Thyroid gland (tissue), 4 donors: Measurements from ENCODE around the gene MAD1L1. TPM values are rescaled to one million over a fixed set of nuclear protein-coding genes. Genes with fewer than 3 reads are reported as not detected.

Experiments used
- DNase-seq, 2 donors: peaks; one replicate each; pipeline ENCODE4 v3.0.0-alpha.2; 2019
- H3K27ac ChIP-seq, 3 donors: fragments of 200-600 bp; sonication (generic); 1 replicate in 2 of 3; 2 replicates in 1 of 3; pipeline ENCODE4 v1.5.1; 2016 to 2019; ENCODE audit warnings: mild to moderate bottlenecking in 1 of 3, moderate library complexity in 1 of 3
- H3K27me3 ChIP-seq: fragments of 200-600 bp; sonication (generic); one replicate; pipeline ENCODE4 v1.5.1; 2019
- H3K36me3 ChIP-seq, 2 donors: fragments of 200-600 bp; sonication (generic); one replicate each; pipeline ENCODE4 v1.5.1; 2016 to 2019
- H3K4me1 ChIP-seq, 2 donors: fragments of 200-600 bp; sonication (generic); one replicate each; pipeline ENCODE4 v1.5.1; 2017 to 2019
- H3K4me3 ChIP-seq, 3 donors: fragments of 200-600 bp; sonication (generic); replicated peaks in 1 of 3; 1 replicate in 2 of 3; 2 replicates in 1 of 3; pipeline ENCODE4 v1.5.1; 2016; ENCODE audit warnings: mild to moderate bottlenecking in 1 of 3
- H3K9me3 ChIP-seq: fragments of 200-600 bp; sonication (generic); one replicate; pipeline ENCODE4 v1.5.1; 2017
- CTCF ChIP-seq, 6 experiments: fragments of 200-600 bp in 3 of 6; fragments of 450-650 bp in 3 of 6; sonication (generic) in 3 of 6; IDR thresholded peaks; one replicate each; pipeline ENCODE4 v1.5.1; 2016 to 2019; ENCODE audit warnings: antibody characterized with exemption in 6 of 6, mild to moderate bottlenecking in 2 of 6, inconsistent platforms in 1 of 6, moderate library complexity in 1 of 6
- POLR2A ChIP-seq, 2 donors: fragments of 450-650 bp; IDR thresholded peaks; one replicate each; pipeline ENCODE4 v1.6.1; 2017; ENCODE audit warnings: antibody characterized with exemption in 2 of 2, mild to moderate bottlenecking in 2 of 2, moderate library complexity in 1 of 2
- WGBS, 2 donors: methylation state at CpG; one replicate each; pipeline ENCODE4 v1.1.5; 2017; 5-methylcytosine and 5-hydroxymethylcytosine counted together
- intact Hi-C: fragments of 100-400 bp; cut with DNase I; formaldehyde crosslinking; loops from one replicate; pipeline ENCODE4 v1.15.1; 2023
- total RNA-seq, 4 donors: library from RNA; depleted of rRNA; stranded (reverse); fragments of >200 nt; gene quantifications; one replicate each; pipeline ENCODE4 v1.2.3, GENCODE V29; 2016

The MAD1L1 gene
- total RNA-seq, 4 donors from 2014 or later: 27.4 to 38.6 (median 33.9) TPM

- no peak overlapping the region for H3K4me3 ChIP-seq
- no peaks in the 10 kb centered on the region for H3K36me3 ChIP-seq
- WGBS, 2 donors: 84 to 88% methylated on average over 25 to 28 of the region's 28 CpGs
- H3K4me1 ChIP-seq: peaks cover 0 to 6% of the 10 kb centered on the region in 2 donors
- no peak overlapping the region for H3K27ac ChIP-seq
- TF ChIP-seq POLR2A (IDR thresholded peaks at IDR 0.05) (no peak), CTCF (IDR thresholded peaks at IDR 0.05) (no peak)
- no peaks in the 10 kb centered on the region for H3K27me3 ChIP-seq
- DNase-seq: no peak
- intact Hi-C loops: no loop called here
- H3K9me3 ChIP-seq: no peaks in the 10 kb centered on the region
These were observed 316.7 kb downstream of the MAD1L1 start for GRCh38 chr7:1915956-1916600.

GRCh38 chr7:1915326-1915725 is 317.4 kb downstream of the MAD1L1 start:
- intact Hi-C loops: no loop called here

DNA sequence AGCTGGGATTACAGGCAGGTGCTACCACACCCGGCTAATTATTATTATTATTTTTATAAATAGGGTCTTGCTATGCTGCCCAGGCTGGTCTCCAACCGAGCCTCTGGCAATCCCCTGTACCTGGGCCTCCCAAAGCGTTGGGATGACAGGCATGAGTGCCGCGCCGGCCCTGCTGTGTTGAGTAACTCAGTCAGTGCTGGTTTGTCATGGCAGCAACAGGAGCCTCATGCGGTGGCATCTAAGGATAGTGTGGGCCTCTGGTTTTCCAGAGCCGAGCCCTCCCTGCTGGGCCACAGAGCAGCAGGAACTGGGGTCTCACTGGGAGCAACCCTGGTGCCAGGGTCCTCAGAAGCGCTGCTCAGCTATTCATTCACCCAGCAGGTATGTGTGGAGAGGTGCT is 318.0 kb downstream of the MAD1L1 start:
- Histone ChIP-seq H3K36me3 (no peaks in the 10 kb centered on the region), H3K9me3 (no peaks in the 10 kb centered on the region), H3K27ac (no peak overlapping the region), H3K4me1 (peaks cover 0 to 3% of the 10 kb centered on the region in 2 donors), H3K4me3 (no peak overlapping the region), H3K27me3 (no peaks in the 10 kb centered on the region)
- DNase-seq: no peak
- intact Hi-C loops: no loop called here
- TF ChIP-seq POLR2A (IDR thresholded peaks at IDR 0.05) (no peak), CTCF (IDR thresholded peaks at IDR 0.05) (no peak)
- WGBS, 2 donors: 85 to 90% methylated on average over 9 of the region's 9 CpGs

More at GRCh38 chr7:1915326-1915725, 317.4 kb downstream of the MAD1L1 start:
- no peaks in the 10 kb centered on the region for H3K27me3 ChIP-seq
- no peaks in the 10 kb centered on the region for H3K36me3 ChIP-seq
- no peak overlapping the region for H3K4me3 ChIP-seq
- no peak for DNase-seq
- TF ChIP-seq POLR2A (IDR thresholded peaks at IDR 0.05) (no peak), CTCF (IDR thresholded peaks at IDR 0.05) (no peak)
- H3K4me1 ChIP-seq: peaks cover 0 to 6% of the 10 kb centered on the region in 2 donors
- no peak overlapping the region for H3K27ac ChIP-seq
- 92 to 97% methylated on average over 30 of the region's 30 CpGs for WGBS, 2 donors
- H3K9me3 ChIP-seq: no peaks in the 10 kb centered on the region

DNA sequence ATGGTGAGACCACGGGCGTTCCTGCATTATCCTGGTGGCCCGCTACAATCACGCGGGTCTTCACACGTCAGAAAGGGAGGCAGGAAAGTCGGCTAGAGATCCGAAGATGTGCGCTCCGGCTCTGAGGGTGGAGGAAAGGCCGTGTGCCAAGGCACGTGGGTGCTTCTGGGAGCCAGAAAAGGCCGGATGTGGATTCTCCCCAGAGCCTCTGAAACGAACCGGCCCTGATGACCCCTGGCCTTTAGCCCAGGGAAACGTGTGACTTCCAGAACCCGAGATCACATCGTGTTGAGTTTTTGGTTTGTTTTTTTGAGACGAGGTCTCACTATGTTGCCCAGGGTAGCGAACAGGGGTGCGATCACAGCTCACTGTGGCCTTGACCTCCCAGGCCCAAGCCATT is 318.4 kb downstream of the MAD1L1 start:
- Histone ChIP-seq H3K9me3 (no peaks in the 10 kb centered on the region), H3K36me3 (no peaks in the 10 kb centered on the region), H3K4me3 (no peak overlapping the region), H3K27ac (no peak overlapping the region), H3K27me3 (no peaks in the 10 kb centered on the region), H3K4me1 (no peaks in the 10 kb centered on the region)
- no peak for DNase-seq
- WGBS, 2 donors: 80 to 88% methylated on average over 18 to 21 of the region's 21 CpGs
- intact Hi-C loops: no loop called here
- no peak for TF ChIP-seq CTCF (IDR thresholded peaks at IDR 0.05)
- no peak for TF ChIP-seq POLR2A (IDR thresholded peaks at IDR 0.05)

DNA sequence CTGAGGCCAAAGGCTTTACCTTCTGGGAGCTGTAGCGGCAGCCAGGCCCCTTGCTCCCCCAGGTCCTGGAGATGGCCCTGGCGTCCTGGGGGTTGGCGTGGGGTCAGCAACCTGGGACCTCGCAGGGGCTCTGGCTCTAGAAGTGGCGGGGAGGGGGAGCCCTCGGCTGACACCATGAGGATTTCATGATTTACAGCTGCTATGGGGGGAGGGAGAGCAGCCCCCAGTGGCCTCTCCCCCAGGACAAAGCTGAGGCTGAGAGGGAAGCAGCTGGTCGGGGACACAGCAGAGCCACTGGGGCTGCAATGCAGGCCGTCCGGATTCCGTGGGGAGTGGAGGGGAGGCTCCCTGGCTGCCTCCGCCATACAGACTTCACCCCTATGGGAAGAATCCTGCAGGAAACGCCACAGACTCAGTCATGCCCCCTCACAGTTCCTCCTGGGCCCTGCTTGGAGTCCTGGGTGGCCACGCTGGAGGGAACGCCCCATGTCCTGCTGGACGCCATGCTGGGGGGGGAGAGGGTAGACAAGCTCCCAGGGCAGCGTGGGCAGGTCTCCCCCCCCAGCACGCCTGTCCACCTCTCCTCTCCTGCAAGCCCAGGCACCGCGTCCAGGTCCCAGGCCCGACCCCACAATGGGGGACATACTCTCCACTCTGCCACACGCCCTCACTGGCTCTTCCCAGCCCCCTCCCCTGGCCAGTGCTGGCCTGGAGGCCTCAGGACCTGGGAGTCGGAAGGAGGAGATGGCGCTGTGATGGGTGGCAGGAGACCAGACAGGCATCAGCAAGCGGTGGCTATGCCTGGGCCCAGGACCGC is 319.1 kb downstream of the MAD1L1 start:
- H3K27ac ChIP-seq: no peak overlapping the region
- TF ChIP-seq POLR2A (IDR thresholded peaks at IDR 0.05): no peak
- TF ChIP-seq CTCF (IDR thresholded peaks at IDR 0.05): no peak
- intact Hi-C loops: no loop called here
- no peaks in the 10 kb centered on the region for H3K36me3 ChIP-seq
- H3K27me3 ChIP-seq: no peaks in the 10 kb centered on the region
- no peak overlapping the region for H3K4me3 ChIP-seq
- WGBS, 2 donors: 87 to 91% methylated on average over 15 to 22 of the region's 25 CpGs
- DNase-seq: no peak
- H3K4me1 ChIP-seq: no peaks in the 10 kb centered on the region
- H3K9me3 ChIP-seq: no peaks in the 10 kb centered on the region
